GM19467 (cell line): ENCODE measurements around the gene SCAND1.

Source experiments
- ATAC-seq: cut with Tn5 transposase; IDR thresholded peaks from one replicate; pipeline ENCODE4 v1.9.1; 2021; ENCODE audit warnings: mild to moderate bottlenecking, moderate library complexity; ENCODE audit not compliant: unreplicated experiment

Gene SCAND1

GRCh38 chr20:35908007-35908406 lies 46.3 kb downstream of the SCAND1 start:
- no peak for ATAC-seq

- no peak for ATAC-seq
Measured at GRCh38 chr20:35907017-35907701, 47.1 kb downstream of the SCAND1 start.

GRCh38 chr20:35904982-35905663 lies 49.2 kb downstream of the SCAND1 start:
- ATAC-seq = no peak

GRCh38 chr20:35903843-35904242 lies 50.5 kb downstream of the SCAND1 start:
- no peak for ATAC-seq
